GM12878 (cell line): ENCODE results near the gene TK1. TPM values are rescaled to one million over a fixed set of nuclear protein-coding genes. Genes with fewer than 3 reads are reported as not detected.

Source experiments
- DPF2 ChIP-seq: fragments of 450-650 bp; IDR thresholded peaks from 2 replicates; pipeline ENCODE4 v1.6.1; 2017; ENCODE audit warnings: mild to moderate bottlenecking
- EGR1 ChIP-seq, 2 experiments: IDR thresholded peaks; 1 replicate in 1 of 2; 2 replicates in 1 of 2; pipeline ENCODE4 v1.6.1; 2011 to 2012; ENCODE audit warnings: low read depth in 2 of 2, low read length in 2 of 2, borderline replicate concordance in 1 of 2, mild to moderate bottlenecking in 1 of 2, moderate library complexity in 1 of 2
- KLF5 ChIP-seq: fragments of 450-650 bp; IDR thresholded peaks from 2 replicates; pipeline ENCODE4 v1.6.1; 2014; ENCODE audit warnings: mild to moderate bottlenecking; ENCODE audit not compliant: partially characterized antibody
- MXI1 ChIP-seq: fragments of 150-350 bp; IDR thresholded peaks from 2 replicates; pipeline ENCODE4 v1.6.1; 2011; ENCODE audit warnings: low read depth, mild to moderate bottlenecking, inconsistent platforms, low read length, improper control_type of control experiment
- NR2C2 ChIP-seq: IDR thresholded peaks from 2 replicates; pipeline ENCODE4 v1.6.1; 2011; ENCODE audit warnings: borderline replicate concordance, low read depth; ENCODE audit not compliant: control insufficient read depth, insufficient read length
- PKNOX1 ChIP-seq: fragments of 450-650 bp; IDR thresholded peaks from 2 replicates; pipeline ENCODE4 v1.6.1; 2016; ENCODE audit warnings: mild to moderate bottlenecking
- SKIL ChIP-seq: fragments of 450-650 bp; IDR thresholded peaks from 2 replicates; pipeline ENCODE4 v1.6.1; 2017; ENCODE audit warnings: mild to moderate bottlenecking, low read depth, inconsistent platforms; ENCODE audit not compliant: poor library complexity, severe bottlenecking
- polyA plus RNA-seq, 11 experiments: library from polyadenylated mRNA; depleted of rRNA in 4 of 11; unstranded in 6 of 11; stranded (reverse) in 5 of 11; fragments of >200 nt; fragmentation: Nextera tagmentation in 4 of 11; fragmentation: Illumina TruSeq in 1 of 11; extraction: Ambion mirVana in 4 of 11; extraction: Trizol in 1 of 11; gene quantifications; 1 replicate in 1 of 11; 2 replicates in 10 of 11; pipeline versions ENCODE4 v1.2.1 to v1.2.3, GENCODE V29; 2011 to 2016; ENCODE audit warnings: inconsistent platforms in 2 of 11, missing spikeins in 2 of 11, low read depth in 1 of 11
- small RNA-seq: library from RNA; depleted of rRNA; stranded (forward); fragments of <200 nt; gene quantifications from one replicate; pipeline ENCODE3, GENCODE V24; 2014
- total RNA-seq, 4 experiments: library from RNA; depleted of rRNA in 3 of 4; stranded (reverse); fragments of >200 nt in 3 of 4; fragmentation: Illumina TruSeq in 1 of 4; extraction: Trizol in 1 of 4; gene quantifications; 2 replicates each; pipeline versions ENCODE4 v1.2.1 to v1.2.3, GENCODE V29; 2013 to 2021

TK1 gene
- total and polyA plus RNA-seq, 10 of the 15 experiments (the other 5 are each of a cell fraction or from before 2014, with no cell fraction given) = 4.6 to 175 (median 77.9) TPM

GRCh38 chr17:78124836-78125137 lies 62.1 kb downstream of the TK1 start (continued):
- TF ChIP-seq PKNOX1 (no peak), KLF5 (no peak), NR2C2 (no peak), MXI1 (peak; percentile 27; the same call in 1 of the 2 replicates), SKIL (no peak), EGR1 (IDR thresholded peaks at IDR 0.05; ENCODE audit: borderline replicate concordance in 1 of 2, low read depth in 2 of 2, low read length in 2 of 2) (0 out of 3 replicates have a peak, but pooled peaks of 1 of the 2 experiments have one; percentile 10), DPF2 (peak; percentile 65; the same call in 1 of the 2 replicates)

Small RNA genes lying within 50 kb of the gene (small RNA-seq; reads per million reads assigned to genes)
- not detected for gene AC087645.1

Other genes starting within 250 kb of the TK1 start
Only the 7 nearest of the 10 such genes appear.
- 104 and 117 TPM in 2 replicates for gene TMC6, start 58.3 kb downstream of the TK1 start, total RNA-seq (2014; rRNA removed)
- gene TMC6, start 58.3 kb downstream of the TK1 start, total RNA-seq (2014; rRNA removed; fragmentation: Illumina TruSeq; extraction: Trizol) = 34.2 and 39.1 TPM in 2 replicates
- 206 and 232 TPM in 2 replicates for gene TMC6, start 58.3 kb downstream of the TK1 start, total RNA-seq (2021)
- gene TMC6, start 58.3 kb downstream of the TK1 start, polyA plus RNA-seq (2011; rRNA removed) = 25.6 and 38.0 TPM in 2 replicates
- 2.0 and 20.0 TPM in 2 replicates for gene TMC6, start 58.3 kb downstream of the TK1 start, polyA plus RNA-seq (2014; fragmentation: Illumina TruSeq; extraction: Trizol)
- gene TMC6, start 58.3 kb downstream of the TK1 start, polyA plus RNA-seq (2014; fragmentation: Nextera tagmentation; extraction: Ambion mirVana) = 10 to 100 TPM in 1 of 2 experiments, 1 to 10 TPM in 1; 1.9 to 11.5 TPM
- 136 and 153 TPM in 2 replicates for gene TMC6, start 58.3 kb downstream of the TK1 start, polyA plus RNA-seq (2014; rRNA removed)
- 10 to 100 TPM; 82.0 to 94.4 TPM for gene TMC6, start 58.3 kb downstream of the TK1 start, polyA plus RNA-seq (2016; fragmentation: Nextera tagmentation; extraction: Ambion mirVana)
- 40.9 and 41.9 TPM in 2 replicates for gene TMC8, start 56.3 kb downstream of the TK1 start, total RNA-seq (2014; rRNA removed)
- 22.2 and 25.4 TPM in 2 replicates for gene TMC8, start 56.3 kb downstream of the TK1 start, total RNA-seq (2014; rRNA removed; fragmentation: Illumina TruSeq; extraction: Trizol)
- 120 and 128 TPM in 2 replicates for gene TMC8, start 56.3 kb downstream of the TK1 start, total RNA-seq (2021)
- gene TMC8, start 56.3 kb downstream of the TK1 start, polyA plus RNA-seq (2011; rRNA removed) = 19.5 and 36.5 TPM in 2 replicates
- 16.7 and 45.9 TPM in 2 replicates for gene TMC8, start 56.3 kb downstream of the TK1 start, polyA plus RNA-seq (2014; fragmentation: Illumina TruSeq; extraction: Trizol)
- 1 to 10 TPM; 2.7 to 8.4 TPM for gene TMC8, start 56.3 kb downstream of the TK1 start, polyA plus RNA-seq (2014; fragmentation: Nextera tagmentation; extraction: Ambion mirVana)
- gene TMC8, start 56.3 kb downstream of the TK1 start, polyA plus RNA-seq (2014; rRNA removed) = 118 and 129 TPM in 2 replicates
- gene TMC8, start 56.3 kb downstream of the TK1 start, polyA plus RNA-seq (2016; fragmentation: Nextera tagmentation; extraction: Ambion mirVana) = 10 to 100 TPM; 38.2 to 48.1 TPM
- gene C17orf99, start 40.7 kb downstream of the TK1 start, total RNA-seq (2014; rRNA removed) = 2.1 and 5.9 TPM in 2 replicates
- 1.6 and 1.9 TPM in 2 replicates for gene C17orf99, start 40.7 kb downstream of the TK1 start, total RNA-seq (2014; rRNA removed; fragmentation: Illumina TruSeq; extraction: Trizol)
- gene C17orf99, start 40.7 kb downstream of the TK1 start, total RNA-seq (2021) = 3.1 and 4.4 TPM in 2 replicates
- gene C17orf99, start 40.7 kb downstream of the TK1 start, polyA plus RNA-seq (2011; rRNA removed) = 2.2 and 3.5 TPM in 2 replicates
- gene C17orf99, start 40.7 kb downstream of the TK1 start, polyA plus RNA-seq (2014; fragmentation: Illumina TruSeq; extraction: Trizol) = 0.22 and 1.4 TPM in 2 replicates
- gene C17orf99, start 40.7 kb downstream of the TK1 start, polyA plus RNA-seq (2014; fragmentation: Nextera tagmentation; extraction: Ambion mirVana) = under 1 TPM; 0.20 to 0.48 TPM
- 4.8 and 5.6 TPM in 2 replicates for gene C17orf99, start 40.7 kb downstream of the TK1 start, polyA plus RNA-seq (2014; rRNA removed)
- gene C17orf99, start 40.7 kb downstream of the TK1 start, polyA plus RNA-seq (2016; fragmentation: Nextera tagmentation; extraction: Ambion mirVana) = 1 to 10 TPM; 3.0 to 4.5 TPM
- 189 and 212 TPM in 2 replicates for gene SYNGR2, start 18.5 kb downstream of the TK1 start, total RNA-seq (2014; rRNA removed)
- gene SYNGR2, start 18.5 kb downstream of the TK1 start, total RNA-seq (2014; rRNA removed; fragmentation: Illumina TruSeq; extraction: Trizol) = 112 and 126 TPM in 2 replicates
- gene SYNGR2, start 18.5 kb downstream of the TK1 start, total RNA-seq (2021) = 291 and 310 TPM in 2 replicates
- gene SYNGR2, start 18.5 kb downstream of the TK1 start, polyA plus RNA-seq (2011; rRNA removed) = 134 and 329 TPM in 2 replicates
- 69.3 and 212 TPM in 2 replicates for gene SYNGR2, start 18.5 kb downstream of the TK1 start, polyA plus RNA-seq (2014; fragmentation: Illumina TruSeq; extraction: Trizol)
- 10 to 100 TPM in 1 of 2 experiments, 1 to 10 TPM in 1; 4.4 to 28.8 TPM for gene SYNGR2, start 18.5 kb downstream of the TK1 start, polyA plus RNA-seq (2014; fragmentation: Nextera tagmentation; extraction: Ambion mirVana)
- 310 and 312 TPM in 2 replicates for gene SYNGR2, start 18.5 kb downstream of the TK1 start, polyA plus RNA-seq (2014; rRNA removed)
- 100 to 1,000 TPM; 491 to 529 TPM for gene SYNGR2, start 18.5 kb downstream of the TK1 start, polyA plus RNA-seq (2016; fragmentation: Nextera tagmentation; extraction: Ambion mirVana)
- 60.7 and 79.9 TPM in 2 replicates for gene AFMID, start 310 bp upstream of the TK1 start, total RNA-seq (2014; rRNA removed)
- gene AFMID, start 310 bp upstream of the TK1 start, total RNA-seq (2014; rRNA removed; fragmentation: Illumina TruSeq; extraction: Trizol) = 51.9 and 54.3 TPM in 2 replicates
- 45.8 and 47.0 TPM in 2 replicates for gene AFMID, start 310 bp upstream of the TK1 start, total RNA-seq (2021)
- 46.3 and 58.9 TPM in 2 replicates for gene AFMID, start 310 bp upstream of the TK1 start, polyA plus RNA-seq (2011; rRNA removed)
- gene AFMID, start 310 bp upstream of the TK1 start, polyA plus RNA-seq (2014; fragmentation: Illumina TruSeq; extraction: Trizol) = 70.8 and 77.9 TPM in 2 replicates
- gene AFMID, start 310 bp upstream of the TK1 start, polyA plus RNA-seq (2014; fragmentation: Nextera tagmentation; extraction: Ambion mirVana) = 10 to 100 TPM; 50.3 to 98.8 TPM
- gene AFMID, start 310 bp upstream of the TK1 start, polyA plus RNA-seq (2014; rRNA removed) = 51.2 and 68.7 TPM in 2 replicates
- gene AFMID, start 310 bp upstream of the TK1 start, polyA plus RNA-seq (2016; fragmentation: Nextera tagmentation; extraction: Ambion mirVana) = 10 to 100 TPM; 36.1 to 41.3 TPM
- gene BIRC5, start 27.2 kb upstream of the TK1 start, total RNA-seq (2014; rRNA removed) = 104 and 105 TPM in 2 replicates
- gene BIRC5, start 27.2 kb upstream of the TK1 start, total RNA-seq (2014; rRNA removed; fragmentation: Illumina TruSeq; extraction: Trizol) = 64.3 and 74.8 TPM in 2 replicates
- gene BIRC5, start 27.2 kb upstream of the TK1 start, total RNA-seq (2021) = 73.8 and 76.9 TPM in 2 replicates
- 41.0 and 49.0 TPM in 2 replicates for gene BIRC5, start 27.2 kb upstream of the TK1 start, polyA plus RNA-seq (2011; rRNA removed)
- gene BIRC5, start 27.2 kb upstream of the TK1 start, polyA plus RNA-seq (2014; fragmentation: Illumina TruSeq; extraction: Trizol) = 31.4 and 51.7 TPM in 2 replicates
- gene BIRC5, start 27.2 kb upstream of the TK1 start, polyA plus RNA-seq (2014; fragmentation: Nextera tagmentation; extraction: Ambion mirVana) = 10 to 100 TPM; 89.2 to 92.4 TPM
- 115 and 119 TPM in 2 replicates for gene BIRC5, start 27.2 kb upstream of the TK1 start, polyA plus RNA-seq (2014; rRNA removed)
- 100 to 1,000 TPM; 163 to 175 TPM for gene BIRC5, start 27.2 kb upstream of the TK1 start, polyA plus RNA-seq (2016; fragmentation: Nextera tagmentation; extraction: Ambion mirVana)
- gene TMEM235, start 44.6 kb upstream of the TK1 start, total RNA-seq (2014; rRNA removed) = not detected in 2 replicates
- gene TMEM235, start 44.6 kb upstream of the TK1 start, total RNA-seq (2014; rRNA removed; fragmentation: Illumina TruSeq; extraction: Trizol) = not detected in 2 replicates
- not detected in 2 replicates for gene TMEM235, start 44.6 kb upstream of the TK1 start, total RNA-seq (2021)
- not detected in 2 replicates for gene TMEM235, start 44.6 kb upstream of the TK1 start, polyA plus RNA-seq (2011; rRNA removed)
- gene TMEM235, start 44.6 kb upstream of the TK1 start, polyA plus RNA-seq (2014; fragmentation: Illumina TruSeq; extraction: Trizol) = not detected in 2 replicates
- not detected for gene TMEM235, start 44.6 kb upstream of the TK1 start, polyA plus RNA-seq (2014; fragmentation: Nextera tagmentation; extraction: Ambion mirVana)
- not detected in 2 replicates for gene TMEM235, start 44.6 kb upstream of the TK1 start, polyA plus RNA-seq (2014; rRNA removed)
- not detected for gene TMEM235, start 44.6 kb upstream of the TK1 start, polyA plus RNA-seq (2016; fragmentation: Nextera tagmentation; extraction: Ambion mirVana)